GM20000 (cell line): ENCODE results near the gene DPT.

Source experiments
- DNase-seq: peaks from one replicate; pipeline ENCODE4 v3.0.0; 2012; ENCODE audit warnings: low spot score
- CTCF ChIP-seq: IDR thresholded peaks from 2 replicates; pipeline ENCODE4 v1.5.1; 2012; ENCODE audit warnings: mild to moderate bottlenecking, control low read depth; ENCODE audit errors: extremely low read depth, missing control alignments

Gene DPT

DNA sequence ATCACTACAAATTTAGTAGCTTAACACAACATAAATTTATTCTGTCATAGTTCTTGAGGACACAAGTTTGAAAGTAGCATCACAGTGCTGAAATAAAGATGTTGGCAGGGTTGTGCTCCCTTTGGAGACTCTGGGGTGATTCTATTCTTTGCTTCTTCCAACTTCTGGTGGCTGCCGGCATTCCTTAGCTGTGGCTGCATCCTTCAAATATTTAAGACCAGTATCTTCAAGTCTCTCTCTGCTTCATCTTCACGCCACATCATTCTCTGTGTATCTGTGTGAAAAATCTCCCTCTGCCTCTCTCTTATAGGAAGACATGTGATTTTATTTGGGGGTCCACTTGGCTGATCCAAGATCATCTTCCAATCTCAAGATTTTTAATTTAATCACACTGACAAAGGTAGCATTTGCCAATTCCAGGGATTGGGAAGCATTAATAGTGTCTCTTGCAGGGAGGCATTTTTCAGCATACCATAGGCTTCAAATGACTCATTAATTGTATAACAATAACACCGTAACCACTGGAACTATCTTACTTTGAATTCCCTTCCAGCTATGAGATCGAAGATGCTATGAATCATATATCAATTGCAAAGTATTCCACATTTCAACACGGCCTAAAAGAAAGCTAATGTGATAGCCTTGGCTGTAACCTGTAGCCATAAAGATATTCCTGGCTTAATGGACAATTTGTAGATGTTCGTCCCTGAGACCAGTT is 74.6 kb downstream of the DPT start:
- DNase-seq, result no peak
- TF ChIP-seq CTCF, result no peak

DNA sequence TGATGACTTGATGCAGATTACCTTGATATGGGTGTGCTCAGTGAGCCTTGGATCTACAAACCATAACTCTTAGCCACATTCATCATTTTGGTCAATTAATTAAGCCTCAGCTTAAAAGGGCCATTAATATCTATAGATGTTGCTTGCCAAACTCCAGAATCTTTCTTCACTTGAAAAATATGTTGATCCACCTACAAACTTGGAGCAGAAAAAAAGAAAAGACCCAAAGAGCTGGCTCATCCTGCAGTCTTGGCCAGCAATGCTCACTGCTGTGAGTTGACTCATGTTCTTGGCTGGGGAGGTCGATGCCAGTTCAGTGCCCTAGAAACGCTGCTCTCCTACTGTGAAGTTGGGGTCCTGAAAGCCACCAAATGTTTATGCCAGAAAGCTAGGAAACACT is 75.4 kb downstream of the DPT start:
- DNase-seq, result no peak
- TF ChIP-seq CTCF, result no peak

DNA sequence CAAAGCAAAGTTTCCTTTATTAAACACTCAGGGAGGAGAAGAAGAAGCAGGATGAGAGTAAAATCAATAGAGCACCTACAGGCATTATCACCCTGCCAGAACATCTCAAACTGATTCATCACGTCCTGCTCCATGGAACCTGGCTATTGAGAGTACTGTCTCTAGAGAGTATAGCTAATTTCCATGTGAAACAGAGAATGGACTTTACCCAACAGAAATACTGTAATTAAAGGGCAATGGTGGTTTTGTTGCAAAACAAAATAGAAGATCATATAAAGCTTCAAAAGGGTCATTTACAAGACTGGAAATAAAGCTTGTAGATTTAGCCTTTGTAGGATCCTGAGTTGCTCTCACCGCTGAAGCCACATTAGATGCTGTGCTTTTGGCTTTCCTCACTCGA is 83.3 kb downstream of the DPT start:
- no peak for DNase-seq
- TF ChIP-seq CTCF, result no peak
